Mucosa of rectum (tissue), 2 donors: Measurements from ENCODE around the gene PXDC1.
"Not testable (repeated sequence)": the region's sequence is repeated elsewhere in the genome, so short reads cannot be mapped to it uniquely, and the experiment has no call there.

Experiments
- H3K27ac ChIP-seq, 2 donors: one replicate each; pipeline ENCODE4 v1.7.0; 2013; ENCODE audit warnings: inconsistent platforms in 2 of 2, low read depth in 2 of 2, low read length in 2 of 2
- H3K27me3 ChIP-seq, 2 donors: one replicate each; pipeline ENCODE4 v1.7.0; 2013; ENCODE audit warnings: low read length in 2 of 2; ENCODE audit not compliant: control insufficient read depth in 2 of 2, insufficient read depth in 2 of 2
- H3K36me3 ChIP-seq, 2 donors: one replicate each; pipeline ENCODE4 v1.7.0; 2013; ENCODE audit warnings: low read length in 2 of 2; ENCODE audit not compliant: control insufficient read depth in 2 of 2, insufficient read depth in 2 of 2
- H3K4me1 ChIP-seq, 2 donors: one replicate each; pipeline ENCODE4 v1.7.0; 2013; ENCODE audit warnings: low read length in 2 of 2, mild to moderate bottlenecking in 1 of 2; ENCODE audit not compliant: control insufficient read depth in 2 of 2, insufficient read depth in 2 of 2
- H3K4me3 ChIP-seq, 2 donors: one replicate each; pipeline ENCODE4 v1.7.0; 2013; ENCODE audit warnings: low read length in 2 of 2
- H3K9ac ChIP-seq, 2 donors: one replicate each; pipeline ENCODE4 v1.7.0; 2013; ENCODE audit warnings: low read length in 2 of 2, low read depth in 1 of 2, mild to moderate bottlenecking in 1 of 2
- H3K9me3 ChIP-seq, 2 donors: one replicate each; pipeline ENCODE4 v1.7.0; 2013; ENCODE audit warnings: low read length in 2 of 2; ENCODE audit not compliant: control insufficient read depth in 2 of 2
- donor health status: healthy.
- donor health status: Normal muscosa, but diverticular disease.

PXDC1 gene

GRCh38 chr6:3761989-3762270 lies 10.4 kb upstream of the PXDC1 start:
- H3K36me3 ChIP-seq, result no peaks in the 10 kb centered on the region
- no peak overlapping the region for H3K4me3 ChIP-seq
- no peaks in the 10 kb centered on the region for H3K27me3 ChIP-seq
- no peak overlapping the region for H3K9ac ChIP-seq
- H3K27ac ChIP-seq, result no peak overlapping the region
- H3K4me1 ChIP-seq, result no peaks in the 10 kb centered on the region
- no peaks in the 10 kb centered on the region for H3K9me3 ChIP-seq

GRCh38 chr6:3759646-3760232 lies 8.2 kb upstream of the PXDC1 start:
- no peaks in the 10 kb centered on the region for H3K9me3 ChIP-seq
- no peaks in the 10 kb centered on the region for H3K36me3 ChIP-seq
- H3K9ac ChIP-seq, result no peak overlapping the region
- H3K27me3 ChIP-seq, result no peaks in the 10 kb centered on the region
- H3K27ac ChIP-seq, result no peak overlapping the region
- H3K4me1 ChIP-seq, result no peaks in the 10 kb centered on the region
- no peak overlapping the region for H3K4me3 ChIP-seq

GRCh38 chr6:3758842-3759144 lies 7.3 kb upstream of the PXDC1 start:
- H3K9ac ChIP-seq, result no peak overlapping the region
- no peaks in the 10 kb centered on the region for H3K36me3 ChIP-seq
- no peaks in the 10 kb centered on the region for H3K27me3 ChIP-seq
- no peak overlapping the region for H3K27ac ChIP-seq
- no peaks in the 10 kb centered on the region for H3K9me3 ChIP-seq
- no peaks in the 10 kb centered on the region for H3K4me1 ChIP-seq
- no peak overlapping the region for H3K4me3 ChIP-seq

GRCh38 chr6:3757998-3758841 lies 6.7 kb upstream of the PXDC1 start:
- not testable (repeated sequence) for H3K9me3 ChIP-seq, H3K9ac ChIP-seq, H3K4me3 ChIP-seq, H3K4me1 ChIP-seq, H3K27ac ChIP-seq, H3K36me3 ChIP-seq, H3K27me3 ChIP-seq

- Histone ChIP-seq H3K4me3 (no peak overlapping the region), H3K4me1 (peaks cover 6 to 9% of the 10 kb centered on the region in 2 donors), H3K36me3 (no peaks in the 10 kb centered on the region), H3K9me3 (no peaks in the 10 kb centered on the region), H3K9ac (no peak overlapping the region), H3K27me3 (no peaks in the 10 kb centered on the region), H3K27ac (no peak overlapping the region)
These were observed 5.7 kb upstream of the PXDC1 start for GRCh38 chr6:3757241-3757641.

DNA sequence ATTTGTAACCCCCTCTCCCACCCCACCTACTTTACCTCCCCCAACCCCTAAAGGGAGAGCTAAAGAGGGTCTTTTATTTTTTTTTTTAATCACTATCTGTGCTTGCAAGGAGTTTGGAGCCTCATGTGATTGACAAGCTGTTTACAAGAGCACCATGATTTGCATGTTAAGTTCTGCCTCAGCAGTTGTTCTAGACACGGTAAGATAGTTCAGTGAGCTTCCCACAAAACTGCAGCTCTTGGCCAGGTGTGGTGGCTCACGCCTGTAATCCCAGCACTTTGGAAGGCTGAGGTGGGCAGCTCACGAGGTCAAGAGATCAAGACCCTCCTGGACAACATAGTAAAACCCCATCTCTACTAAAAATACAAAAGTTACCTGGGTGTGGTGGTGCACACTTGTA lies 5.0 kb upstream of the PXDC1 start:
- Histone ChIP-seq H3K4me1 (peaks cover 8 to 9% of the 10 kb centered on the region in 2 donors), H3K9me3 (no peaks in the 10 kb centered on the region), H3K4me3 (no peak overlapping the region), H3K9ac (no peak overlapping the region), H3K36me3 (no peaks in the 10 kb centered on the region), H3K27ac (no peak overlapping the region), H3K27me3 (no peaks in the 10 kb centered on the region)

DNA sequence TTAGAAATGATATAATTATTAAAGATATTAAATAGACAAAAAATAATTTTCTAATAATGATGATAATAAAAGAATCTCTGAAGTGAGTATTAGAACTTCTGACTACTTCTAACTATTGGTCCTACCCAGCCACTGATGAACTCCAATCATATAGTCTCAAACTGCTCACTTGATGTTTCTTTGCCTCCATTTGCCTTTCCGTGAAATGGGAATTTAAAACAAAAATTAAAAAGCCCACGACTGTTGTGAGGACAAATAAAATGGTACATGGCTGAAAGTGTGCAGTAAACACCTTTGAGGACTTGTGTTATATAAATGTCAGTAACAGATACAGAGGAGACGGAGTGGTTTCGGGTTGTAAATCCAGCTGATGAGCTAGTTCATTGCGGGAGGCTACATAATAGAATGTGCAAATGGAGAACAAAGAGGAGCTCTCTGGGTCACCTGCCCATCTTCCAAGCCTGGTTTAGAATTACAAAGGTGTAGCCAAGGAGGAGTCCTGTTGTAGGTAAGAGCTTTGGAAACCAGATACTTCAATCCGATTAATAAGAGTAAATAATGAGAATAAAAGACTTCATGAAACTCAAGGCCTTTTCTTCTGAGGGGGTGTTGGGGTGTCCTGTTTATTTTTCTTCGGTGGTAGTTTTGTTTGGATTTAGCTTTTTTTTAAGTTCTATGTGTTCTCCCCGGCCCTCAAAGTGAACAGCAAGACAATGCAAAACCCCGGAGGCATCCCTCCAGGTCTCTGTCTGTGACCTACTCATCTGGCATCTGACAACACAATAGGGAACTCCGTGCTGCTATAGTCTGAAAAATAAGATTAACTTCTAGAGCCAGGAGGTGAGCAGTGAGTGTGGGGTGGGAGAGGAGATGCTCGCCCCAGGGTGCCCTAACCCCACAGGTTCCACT lies 4.4 kb upstream of the PXDC1 start:
- Histone ChIP-seq H3K36me3 (no peaks in the 10 kb centered on the region), H3K27me3 (no peaks in the 10 kb centered on the region), H3K9ac (no peak overlapping the region), H3K9me3 (no peaks in the 10 kb centered on the region), H3K4me1 (peaks cover 8 to 11% of the 10 kb centered on the region in 2 donors), H3K4me3 (no peak overlapping the region), H3K27ac (no peak overlapping the region)

DNA sequence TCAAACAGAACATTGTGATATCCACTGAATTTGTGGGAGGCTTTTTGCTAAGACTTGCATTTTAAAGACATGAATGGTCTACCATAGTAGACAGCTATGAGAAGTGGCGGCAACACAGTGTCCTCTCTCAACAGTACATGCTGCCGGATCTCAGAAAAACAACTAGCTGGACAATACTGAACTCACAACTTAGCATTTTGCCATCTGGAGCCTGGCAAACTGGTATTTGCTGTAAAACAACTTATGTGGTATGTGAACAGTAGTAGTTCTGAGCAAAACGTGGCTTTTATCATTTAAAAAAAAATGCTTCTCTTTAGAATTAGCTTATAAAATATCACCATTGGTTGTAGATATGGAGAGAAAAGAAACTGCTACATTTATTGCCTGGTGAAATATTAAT lies 3.3 kb upstream of the PXDC1 start:
- H3K9ac ChIP-seq, result no peak overlapping the region
- H3K27ac ChIP-seq, result no peak overlapping the region
- H3K36me3 ChIP-seq, result no peaks in the 10 kb centered on the region
- H3K4me3 ChIP-seq, result no peak overlapping the region
- peaks cover 0 to under 1% of the 10 kb centered on the region in 2 donors for H3K27me3 ChIP-seq
- H3K4me1 ChIP-seq, result peaks cover 8 to 12% of the 10 kb centered on the region in 2 donors
- H3K9me3 ChIP-seq, result no peaks in the 10 kb centered on the region

DNA sequence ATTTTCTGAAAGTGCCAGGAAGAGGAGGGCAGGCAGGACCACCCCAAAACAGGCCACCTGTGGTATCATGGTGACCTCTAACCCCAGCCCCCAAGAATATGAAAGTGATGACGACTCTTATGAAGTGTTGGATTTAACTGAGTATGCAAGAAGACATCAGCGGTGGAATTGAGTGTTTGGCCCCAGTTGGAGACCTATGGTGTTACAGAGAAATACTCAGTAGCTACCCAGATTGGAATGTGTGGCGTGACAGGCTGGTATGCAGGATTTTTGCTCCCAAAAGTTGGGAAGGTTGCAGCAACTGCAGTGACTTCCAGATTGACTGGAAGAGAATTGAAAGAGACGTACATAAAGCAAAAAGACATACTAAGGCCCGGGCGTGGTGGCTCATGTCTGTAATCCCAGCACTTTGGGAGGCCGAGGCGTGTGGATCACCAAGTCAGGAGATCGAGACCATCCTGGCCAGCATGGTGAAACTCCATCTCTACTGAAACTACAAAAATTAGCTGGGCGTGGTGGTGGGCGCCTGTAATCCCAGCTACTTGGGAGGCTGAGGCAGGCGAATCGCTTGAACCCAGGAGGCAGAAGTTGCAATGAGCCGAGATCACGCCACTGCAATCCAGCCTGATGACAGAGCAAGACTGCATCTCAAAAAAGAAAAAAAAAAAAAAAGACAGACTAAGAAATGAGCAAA lies 2.7 kb upstream of the PXDC1 start:
- not testable (repeated sequence) for H3K9me3 ChIP-seq, H3K36me3 ChIP-seq, H3K4me3 ChIP-seq, H3K27ac ChIP-seq, H3K27me3 ChIP-seq, H3K9ac ChIP-seq
- peaks cover 14 to 18% of the 10 kb centered on the region in 2 donors for H3K4me1 ChIP-seq
